Testis (tissue), 3 donors: ENCODE measurements around the gene MAPK11. TPM values are rescaled to one million over a fixed set of nuclear protein-coding genes. Genes with fewer than 3 reads are reported as not detected.

ENCODE experiments used
- DNase-seq: peaks from one replicate; pipeline ENCODE4 v3.0.0-alpha.2; 2019
- H3K27ac ChIP-seq, 2 donors: fragments of 200-600 bp; sonication (generic); one replicate each; pipeline ENCODE4 v1.5.1; 2019
- H3K27me3 ChIP-seq: fragments of 200-600 bp; sonication (generic); one replicate; pipeline ENCODE4 v1.5.1; 2019
- H3K36me3 ChIP-seq: fragments of 200-600 bp; sonication (generic); one replicate; pipeline ENCODE4 v1.5.1; 2017; ENCODE audit warnings: low read depth; ENCODE audit errors: missing control alignments
- H3K4me1 ChIP-seq: fragments of 200-600 bp; sonication (generic); one replicate; pipeline ENCODE4 v1.5.1; 2019
- H3K4me3 ChIP-seq, 2 donors: fragments of 200-600 bp; sonication (generic); one replicate each; pipeline ENCODE4 v1.5.1; 2017 to 2019
- H3K9me3 ChIP-seq: fragments of 200-600 bp; sonication (generic); one replicate; pipeline ENCODE4 v1.5.1; 2017
- CTCF ChIP-seq, 3 experiments: fragments of 450-650 bp in 2 of 3; fragments of 200-600 bp in 1 of 3; sonication (generic) in 1 of 3; IDR thresholded peaks; one replicate each; pipeline ENCODE4 v1.5.1; 2016 to 2019; ENCODE audit warnings: antibody characterized with exemption in 3 of 3, mild to moderate bottlenecking in 2 of 3, moderate library complexity in 1 of 3
- POLR2A ChIP-seq: fragments of 450-650 bp; IDR thresholded peaks from one replicate; pipeline ENCODE4 v1.6.1; 2017; ENCODE audit warnings: antibody characterized with exemption, mild to moderate bottlenecking, moderate library complexity
- WGBS, 2 donors: methylation state at CpG; one replicate each; pipeline ENCODE4 v1.1.5; 2018; 5-methylcytosine and 5-hydroxymethylcytosine counted together
- intact Hi-C: fragments of 100-400 bp; cut with DNase I; formaldehyde crosslinking; loops from one replicate; pipeline ENCODE4 v1.15.1; 2023; ENCODE audit warnings: low total_unique reads
- polyA plus RNA-seq: library from polyadenylated mRNA; stranded (reverse); fragments of 350-450 nt; fragmentation: Illumina TruSeq; extraction: RNeasy Lipid Tissue Mini Kit (QIAGEN cat#74804); gene quantifications from one replicate; pipeline ENCODE4 v1.2.3, GENCODE V29; 2014; ENCODE audit warnings: low read depth, low replicate concordance; ENCODE audit not compliant: insufficient read depth
- total RNA-seq, 2 donors: library from RNA; depleted of rRNA; stranded (reverse); fragments of >200 nt; gene quantifications; one replicate each; pipeline ENCODE4 v1.2.3, GENCODE V29; 2016

Gene MAPK11
- total and polyA plus RNA-seq, 3 donors from 2014 or later = 6.4 to 10.7 (median 8.3) TPM

- no peak for TF ChIP-seq CTCF (IDR thresholded peaks at IDR 0.05)
- no peak for TF ChIP-seq POLR2A
- intact Hi-C loops = no loop called here
Observed at GRCh38 chr22:50227579-50228215, 42.5 kb downstream of the MAPK11 start.

GRCh38 chr22:50226875-50227165 lies 43.4 kb downstream of the MAPK11 start:
- Histone ChIP-seq H3K9me3 (no peaks in the 10 kb centered on the region), H3K4me1 (no peaks in the 10 kb centered on the region), H3K36me3 (no peaks in the 10 kb centered on the region), H3K27ac (no peak overlapping the region), H3K27me3 (no peaks in the 10 kb centered on the region), H3K4me3 (no peak overlapping the region)
- intact Hi-C loops = no loop called here
- 80 to 93% methylated on average over 1 to 15 of the region's 18 CpGs for WGBS, 2 donors
- TF ChIP-seq POLR2A (no peak), CTCF (IDR thresholded peaks at IDR 0.05) (no peak)
- DNase-seq = no peak

More at GRCh38 chr22:50227579-50228215, 42.5 kb downstream of the MAPK11 start:
- Histone ChIP-seq H3K4me1 (no peaks in the 10 kb centered on the region), H3K27ac (no peak overlapping the region), H3K4me3 (no peak overlapping the region), H3K36me3 (no peaks in the 10 kb centered on the region), H3K27me3 (no peaks in the 10 kb centered on the region), H3K9me3 (no peaks in the 10 kb centered on the region)
- 88 to 90% methylated on average over 17 to 25 of the region's 25 CpGs for WGBS, 2 donors
- no peak for DNase-seq

- TF ChIP-seq CTCF (IDR thresholded peaks at IDR 0.05) (no peak), POLR2A (no peak)
- 90 to 97% methylated on average over 18 to 31 of the region's 31 CpGs for WGBS, 2 donors
- H3K27me3 ChIP-seq = no peaks in the 10 kb centered on the region
- no peaks in the 10 kb centered on the region for H3K9me3 ChIP-seq
- intact Hi-C loops = no loop called here
- no peaks in the 10 kb centered on the region for H3K4me1 ChIP-seq
- H3K4me3 ChIP-seq = no peak overlapping the region
- no peak for DNase-seq
- no peak overlapping the region for H3K27ac ChIP-seq
- H3K36me3 ChIP-seq = no peaks in the 10 kb centered on the region
Observed at GRCh38 chr22:50226063-50226874, 43.9 kb downstream of the MAPK11 start.

GRCh38 chr22:50225200-50225969 lies 44.8 kb downstream of the MAPK11 start:
- no peaks in the 10 kb centered on the region for H3K9me3 ChIP-seq
- no peak overlapping the region for H3K27ac ChIP-seq
- no peaks in the 10 kb centered on the region for H3K4me1 ChIP-seq
- H3K27me3 ChIP-seq = no peaks in the 10 kb centered on the region
- no peaks in the 10 kb centered on the region for H3K36me3 ChIP-seq
- H3K4me3 ChIP-seq = no peak overlapping the region
- 82 to 94% methylated on average over 13 to 24 of the region's 24 CpGs for WGBS, 2 donors
- intact Hi-C loops = no loop called here
- no peak for DNase-seq
- TF ChIP-seq CTCF (IDR thresholded peaks at IDR 0.05) (no peak), POLR2A (no peak)
